Activated CD8-positive, alpha-beta T cell treated with anti-CD3 and anti-CD28 coated beads for 36 hours (primary cell): ENCODE results near the gene GPRASP3. TPM values are rescaled to one million over a fixed set of nuclear protein-coding genes. Genes with fewer than 3 reads are reported as not detected.

Experiments used
- ATAC-seq: fragments of 200-7000 bp; cut with Tn5 transposase; one replicate; pipeline ENCODE4 v1.10.0; 2021; ENCODE audit warnings: mild to moderate bottlenecking, moderate library complexity
- CTCF ChIA-PET: fragments of 350-600 bp; sonication (Branson Sonifier 250); formaldehyde crosslinking; loops from one replicate; lab custom pipeline; 2021; ENCODE audit warnings: antibody characterized with exemption; lab: Charles Lee
- POLR2A ChIA-PET: fragments of 350-600 bp; sonication (Branson Sonifier 250); formaldehyde crosslinking; loops from one replicate; lab custom pipeline; 2021; ENCODE audit warnings: antibody characterized with exemption; lab: Charles Lee
- DNase-seq: peaks from one replicate; pipeline ENCODE4 v3.0.0-alpha.2; 2020
- H3K27ac Mint-ChIP-seq: one replicate; pipeline ENCODE4 v1.8.0; 2021; ENCODE audit warnings: mild to moderate bottlenecking, mixed read lengths
- H3K27me3 Mint-ChIP-seq: one replicate; pipeline ENCODE4 v1.8.0; 2021; ENCODE audit warnings: mixed read lengths
- H3K36me3 Mint-ChIP-seq: one replicate; pipeline ENCODE4 v1.8.0; 2021; ENCODE audit warnings: low read depth, mixed read lengths
- H3K4me1 Mint-ChIP-seq: one replicate; pipeline ENCODE4 v1.8.0; 2021; ENCODE audit warnings: low read depth, mixed read lengths
- H3K4me3 Mint-ChIP-seq: one replicate; pipeline ENCODE4 v1.8.0; 2021; ENCODE audit warnings: mild to moderate bottlenecking, moderate library complexity, mixed read lengths
- H3K9me3 Mint-ChIP-seq: one replicate; pipeline ENCODE4 v1.8.0; 2021; ENCODE audit warnings: mixed read lengths
- CTCF ChIP-seq: fragments of 200-600 bp; IDR thresholded peaks from one replicate; pipeline ENCODE4 v1.8.0; 2022; ENCODE audit warnings: antibody characterized with exemption, mild to moderate bottlenecking
- intact Hi-C: fragments of 100-400 bp; cut with micrococcal nuclease; formaldehyde crosslinking; loops from one replicate; pipeline ENCODE4 v1.10.0; 2022
- total RNA-seq, 2 experiments: library from RNA; stranded (reverse); gene quantifications; one replicate each; pipeline ENCODE4 v1.2.3, GENCODE V29; 2021

GPRASP3 gene
- total RNA-seq, 2 experiments from 2014 or later: 1.3 to 2.0 TPM

GRCh38 chrX:102696306-102696705, 24.2 kb upstream of the GPRASP3 start:
- DNase-seq (no peak), ATAC-seq (no peak)
- no peaks in the 10 kb centered on the region for H3K4me1 Mint-ChIP-seq
- H3K27me3 Mint-ChIP-seq: no peaks in the 10 kb centered on the region
- POLR2A ChIA-PET: no interaction called here
- H3K9me3 Mint-ChIP-seq: no peaks in the 10 kb centered on the region
- H3K36me3 Mint-ChIP-seq: peaks cover 2% of the 10 kb centered on the region
- no peak overlapping the region for H3K27ac Mint-ChIP-seq
- no peak for TF ChIP-seq CTCF
- H3K4me3 Mint-ChIP-seq: no peak overlapping the region
- intact Hi-C loops: no loop called here
- CTCF ChIA-PET: no interaction called here

- CTCF ChIA-PET: no interaction called here
- Mint-ChIP-seq H3K4me1 (no peaks in the 10 kb centered on the region), H3K27ac (no peak overlapping the region), H3K36me3 (peaks cover 2% of the 10 kb centered on the region), H3K27me3 (no peaks in the 10 kb centered on the region), H3K4me3 (no peak overlapping the region), H3K9me3 (no peaks in the 10 kb centered on the region)
- DNase-seq (no peak), ATAC-seq (no peak)
- POLR2A ChIA-PET: no interaction called here
- intact Hi-C loops: no loop called here
- no peak for TF ChIP-seq CTCF
Observed at GRCh38 chrX:102697494-102697893, 23.0 kb upstream of the GPRASP3 start.

GRCh38 chrX:102708900-102709299, 11.6 kb upstream of the GPRASP3 start:
- Mint-ChIP-seq H3K4me1 (peaks cover 19% of the 10 kb centered on the region), H3K27me3 (peaks cover 13% of the 10 kb centered on the region), H3K9me3 (no peaks in the 10 kb centered on the region), H3K4me3 (no peak overlapping the region), H3K36me3 (no peaks in the 10 kb centered on the region), H3K27ac (no peak overlapping the region)
- POLR2A ChIA-PET: no interaction called here
- ATAC-seq (no peak), DNase-seq (no peak)
- CTCF ChIA-PET: no interaction called here
- no peak for TF ChIP-seq CTCF
- intact Hi-C loops: no loop called here

- H3K36me3 Mint-ChIP-seq: no peaks in the 10 kb centered on the region
- H3K4me3 Mint-ChIP-seq: peak overlapping the region; percentile 1
- intact Hi-C loops: no loop called here
- DNase-seq (no peak), ATAC-seq (no peak)
- no peak for TF ChIP-seq CTCF
- H3K9me3 Mint-ChIP-seq: no peaks in the 10 kb centered on the region
- no peak overlapping the region for H3K27ac Mint-ChIP-seq
- peaks cover 13% of the 10 kb centered on the region for H3K27me3 Mint-ChIP-seq
- ChIA-PET CTCF (no interaction called here), POLR2A (no interaction called here)
- peaks cover 19% of the 10 kb centered on the region for H3K4me1 Mint-ChIP-seq
Observed at GRCh38 chrX:102711872-102712215, 8.7 kb upstream of the GPRASP3 start.

GRCh38 chrX:102712216-102712966, 8.2 kb upstream of the GPRASP3 start, which contains the start of gene GPRASP2:
GPRASP2 (plus strand) TSS chrX:102712448; CDS start chrX:102714870, 2,422 bp downstream.
- ChIA-PET CTCF (no interaction called here), POLR2A (no interaction called here)
- DNase-seq: peak; percentile 43
- TF ChIP-seq CTCF: no peak
- peak; percentile 70 for ATAC-seq
- Mint-ChIP-seq H3K4me1 (peaks cover 19% of the 10 kb centered on the region), H3K36me3 (no peaks in the 10 kb centered on the region), H3K9me3 (no peaks in the 10 kb centered on the region), H3K27me3 (peaks cover 13% of the 10 kb centered on the region), H3K27ac (peak within 1 kb of the TSS; percentile 42), H3K4me3 (peak within 1 kb of the TSS; percentile 76)
- intact Hi-C loops: no loop called here
